BLaER1 (cell line): ENCODE data around the gene RNF227.
A peak's percentile ranks its signal among the peaks of the same experiment; 100 is the strongest.
"Not testable (repeated sequence)": the region's sequence is repeated elsewhere in the genome, so short reads cannot be mapped to it uniquely, and the experiment has no call there.

ENCODE experiments used
- H3K27ac ChIP-seq: shearing (Covaris generic); formaldehyde crosslinking; 2 replicates; pipeline ENCODE4 v1.8.1; 2022
- H3K27me3 ChIP-seq: shearing (Covaris generic); formaldehyde crosslinking; 2 replicates; pipeline ENCODE4 v1.8.1; 2022
- H3K36me3 ChIP-seq: shearing (Covaris generic); formaldehyde crosslinking; 2 replicates; pipeline ENCODE4 v1.8.1; 2022
- H3K4me1 ChIP-seq: shearing (Covaris generic); formaldehyde crosslinking; 2 replicates; pipeline ENCODE4 v1.8.1; 2022
- H3K4me2 ChIP-seq: shearing (Covaris generic); formaldehyde crosslinking; 2 replicates; pipeline ENCODE4 v1.8.1; 2022
- H3K4me3 ChIP-seq: shearing (Covaris generic); formaldehyde crosslinking; 2 replicates; pipeline ENCODE4 v1.8.1; 2022
- H3K9ac ChIP-seq: shearing (Covaris generic); formaldehyde crosslinking; 2 replicates; pipeline ENCODE4 v1.8.1; 2022
- H3K9me3 ChIP-seq: shearing (Covaris generic); formaldehyde crosslinking; 2 replicates; pipeline ENCODE4 v1.8.1; 2022
- H4K20me1 ChIP-seq: shearing (Covaris generic); formaldehyde crosslinking; 2 replicates; pipeline ENCODE4 v1.8.1; 2022
- Cebpa-rat ChIP-seq: shearing (Covaris generic); IDR thresholded peaks from 2 replicates; pipeline ENCODE4 v1.8.1; 2022

The RNF227 gene

DNA sequence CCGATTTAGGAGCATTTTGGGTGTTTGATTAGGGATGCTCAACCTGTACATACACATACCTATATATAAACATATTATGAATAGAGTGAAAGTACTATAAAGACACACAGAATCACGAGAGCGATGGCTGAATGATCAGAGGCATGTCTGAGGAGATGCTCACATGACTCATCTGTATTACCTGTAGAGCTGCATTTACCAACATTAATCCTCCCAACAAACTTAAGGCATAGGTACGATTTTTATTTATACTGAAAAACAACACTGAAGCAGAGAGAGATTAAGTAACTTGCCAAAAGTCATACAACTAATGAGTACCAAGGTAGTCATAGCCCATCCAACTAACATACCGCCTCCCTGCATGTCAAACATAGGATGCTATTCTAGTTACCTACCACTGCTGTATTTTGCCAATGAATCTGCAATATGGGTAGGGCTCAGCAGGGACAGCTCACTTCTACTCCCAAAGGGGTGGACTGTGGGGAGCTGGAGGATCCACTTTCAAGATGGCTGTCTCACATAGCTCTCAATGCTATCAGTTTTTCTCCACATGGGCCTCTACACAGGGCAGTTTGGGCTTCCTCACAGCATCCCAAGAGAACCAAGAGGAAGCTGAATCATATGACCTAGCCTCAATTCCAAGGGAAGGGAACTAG, 51.0 kb downstream of the RNF227 start:
- Histone ChIP-seq H4K20me1 (0 out of 2 replicates have a peak, but pooled peaks cover 5% of the 10 kb centered on the region), H3K27ac (no peak overlapping the region), H3K36me3 (peaks cover 51% of the 10 kb centered on the region), H3K27me3 (no peaks in the 10 kb centered on the region), H3K4me2 (no peak overlapping the region), H3K4me1 (peaks cover 27% of the 10 kb centered on the region), H3K9me3 (no peaks in the 10 kb centered on the region), H3K9ac (no peak overlapping the region), H3K4me3 (no peak overlapping the region)
- no peak for TF ChIP-seq Cebpa-rat

DNA sequence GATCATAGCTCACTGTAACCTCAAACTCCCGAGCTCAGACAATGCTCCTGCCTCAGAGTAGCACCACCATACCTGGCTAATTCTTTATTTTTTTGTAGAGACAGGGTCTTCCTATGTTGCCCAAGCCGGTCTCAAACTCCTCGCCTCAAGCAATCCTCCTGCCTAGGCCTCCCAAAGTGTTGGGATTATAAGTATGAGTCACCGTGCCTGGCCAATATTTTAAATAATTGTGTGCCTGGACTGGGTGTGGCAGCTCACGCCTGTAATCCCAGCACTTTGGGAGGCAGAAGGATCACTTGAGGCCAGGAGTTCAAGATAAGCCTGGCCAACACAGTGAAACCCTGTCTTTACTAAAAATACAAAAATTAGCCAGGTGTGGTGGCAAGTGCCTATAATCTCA, 51.7 kb downstream of the RNF227 start:
- not testable (repeated sequence) for H3K4me3 ChIP-seq, H4K20me1 ChIP-seq, H3K9me3 ChIP-seq, H3K27ac ChIP-seq, H3K4me2 ChIP-seq, H3K27me3 ChIP-seq
- peak overlapping the region; percentile 26; the same call in 1 of the 2 replicates for H3K9ac ChIP-seq
- H3K36me3 ChIP-seq, result peaks cover 59% of the 10 kb centered on the region
- H3K4me1 ChIP-seq, result peaks cover 23% of the 10 kb centered on the region
